GM18907 (cell line): Measurements from ENCODE around the gene ID1.
A peak's percentile ranks its signal among the peaks of the same experiment; 100 is the strongest.
"Not testable (repeated sequence)": the region's sequence is repeated elsewhere in the genome, so short reads cannot be mapped to it uniquely, and the experiment has no call there.

Experiments used
- ATAC-seq: cut with Tn5 transposase; IDR thresholded peaks from one replicate; pipeline ENCODE4 v1.9.1; 2021; ENCODE audit warnings: mild to moderate bottlenecking, moderate library complexity; ENCODE audit not compliant: unreplicated experiment

ID1 gene

DNA sequence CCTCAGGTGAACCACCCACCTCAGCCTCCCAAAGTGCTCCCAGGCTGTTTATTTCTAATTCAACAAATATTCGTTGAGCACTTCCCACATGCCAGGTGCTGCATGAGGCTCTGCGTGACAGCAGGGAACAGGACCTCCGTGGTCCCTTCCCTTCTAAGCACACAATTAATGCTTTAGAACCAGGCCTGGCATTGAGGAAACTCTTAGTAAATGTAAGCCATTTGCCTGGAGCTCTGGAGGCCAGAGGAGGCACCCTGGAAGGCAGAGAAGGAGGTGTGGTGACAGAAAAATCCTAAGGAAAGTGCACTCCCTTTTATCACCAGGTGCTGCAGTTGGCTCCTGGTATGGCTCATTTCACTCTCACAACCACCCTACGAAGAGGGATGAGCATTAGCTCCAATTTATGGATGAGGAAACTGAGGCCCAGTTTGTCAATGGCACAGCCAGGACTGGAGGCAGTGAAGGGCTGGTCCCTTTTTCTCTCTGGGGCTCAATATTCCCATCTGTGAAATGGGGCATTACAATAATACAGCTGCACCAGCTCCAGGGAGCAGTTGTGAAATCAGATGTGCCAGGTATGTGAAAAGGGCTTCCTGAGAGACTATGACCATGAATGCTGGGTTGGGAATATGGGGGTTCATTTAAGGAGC lies 8.1 kb upstream of the ID1 start:
- no peak for ATAC-seq

DNA sequence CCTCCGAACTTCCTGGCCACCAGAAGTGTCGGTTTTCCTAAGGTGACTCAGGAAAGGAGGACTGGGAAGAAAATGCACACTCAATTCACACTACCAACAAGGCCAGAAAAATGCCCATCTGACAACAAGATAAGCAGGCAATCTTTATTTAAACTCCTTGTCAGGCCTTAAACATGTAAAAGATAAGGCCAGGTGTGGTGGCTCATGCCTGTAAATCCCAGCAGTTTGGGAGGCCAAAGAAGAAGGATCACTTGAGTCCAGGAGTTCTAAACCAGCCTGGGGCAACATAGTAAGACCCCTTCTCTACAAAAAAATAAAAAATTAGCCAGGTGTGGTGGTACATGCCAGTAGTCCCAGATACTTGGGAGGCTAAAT lies 7.6 kb upstream of the ID1 start:
- no peak for ATAC-seq

DNA sequence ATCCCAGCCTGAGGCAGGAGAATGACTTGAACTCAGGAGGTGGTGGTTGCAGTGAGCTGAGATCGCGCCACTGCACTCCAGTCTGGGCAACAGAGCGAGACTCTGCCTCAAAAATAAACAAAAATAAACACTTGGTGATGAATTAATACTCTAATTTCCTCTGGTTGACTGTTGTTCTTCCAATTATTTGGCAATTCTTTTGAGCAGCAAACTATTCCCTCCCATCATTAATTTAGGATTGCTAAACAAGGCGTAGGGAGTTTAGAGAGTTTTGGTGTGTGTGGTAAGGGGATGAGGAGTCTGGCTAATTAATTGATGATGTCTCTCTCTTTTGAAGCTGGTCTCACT lies 2.7 kb upstream of the ID1 start:
- no peak for ATAC-seq

DNA sequence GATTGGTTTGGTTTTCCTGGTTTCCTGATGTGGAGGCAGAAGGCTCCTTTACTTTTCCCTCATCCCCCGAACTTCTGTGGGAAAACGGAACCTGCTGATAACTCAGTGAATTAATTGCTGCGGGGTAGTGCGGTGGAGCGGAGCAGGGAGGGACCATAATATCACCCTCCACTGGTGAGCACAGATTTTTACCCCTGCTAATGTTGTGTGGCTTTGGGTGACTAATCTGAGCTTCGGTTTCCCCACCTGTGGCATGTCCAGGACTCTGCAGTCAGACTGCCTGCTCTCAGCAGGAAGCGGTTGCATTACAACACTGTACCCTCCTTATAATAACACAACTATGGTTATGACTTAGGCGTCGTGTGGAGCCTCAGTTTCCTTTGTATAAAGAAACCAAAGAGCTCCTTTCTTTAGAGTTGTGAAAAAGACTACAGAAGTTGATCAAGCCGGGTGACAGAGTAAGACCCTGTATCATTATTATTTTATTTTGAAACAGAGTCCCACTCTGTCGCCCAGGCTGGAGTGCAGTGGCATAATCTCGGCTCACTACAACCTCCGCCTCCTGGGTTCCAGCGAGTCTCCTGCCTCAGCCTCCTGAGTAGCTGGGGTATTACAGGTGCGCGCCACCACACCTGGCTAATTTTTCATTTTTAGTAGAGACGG lies 2.2 kb upstream of the ID1 start:
- ATAC-seq = peak; percentile 68

DNA sequence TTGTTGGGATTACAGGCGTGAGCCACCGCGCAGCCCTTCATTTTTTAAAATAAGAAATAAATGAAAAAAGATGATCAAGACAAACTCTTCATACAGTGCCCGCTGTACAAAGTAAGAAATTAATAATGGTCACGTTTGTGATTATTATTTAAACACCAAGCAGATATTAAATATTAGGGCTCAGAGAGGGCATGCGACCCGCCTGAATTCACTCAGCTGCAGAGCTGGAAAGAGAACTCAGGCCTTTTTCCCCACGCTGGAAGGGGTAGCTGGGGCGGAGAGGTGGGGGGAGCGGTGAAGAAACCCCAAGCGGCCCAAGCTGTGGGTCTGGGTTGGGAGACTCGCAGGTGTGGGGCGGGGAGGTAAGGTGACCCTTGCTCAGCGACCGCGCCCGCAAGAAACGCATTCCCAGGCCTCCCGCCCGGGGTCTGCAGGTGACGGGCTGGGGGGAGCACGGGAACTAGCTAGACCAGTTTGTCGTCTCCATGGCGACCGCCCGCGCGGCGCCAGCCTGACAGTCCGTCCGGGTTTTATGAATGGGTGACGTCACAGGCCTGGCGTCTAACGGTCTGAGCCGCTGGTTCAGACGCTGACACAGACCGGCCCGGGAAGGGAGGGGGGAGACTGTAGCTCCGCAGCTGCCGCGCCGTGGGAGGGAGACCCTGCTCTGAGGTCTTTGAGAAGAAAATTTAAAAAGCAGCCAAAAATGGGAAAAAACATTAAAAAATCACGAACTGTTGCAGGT lies 1.1 kb upstream of the ID1 start:
- ATAC-seq = peak; percentile 44

DNA sequence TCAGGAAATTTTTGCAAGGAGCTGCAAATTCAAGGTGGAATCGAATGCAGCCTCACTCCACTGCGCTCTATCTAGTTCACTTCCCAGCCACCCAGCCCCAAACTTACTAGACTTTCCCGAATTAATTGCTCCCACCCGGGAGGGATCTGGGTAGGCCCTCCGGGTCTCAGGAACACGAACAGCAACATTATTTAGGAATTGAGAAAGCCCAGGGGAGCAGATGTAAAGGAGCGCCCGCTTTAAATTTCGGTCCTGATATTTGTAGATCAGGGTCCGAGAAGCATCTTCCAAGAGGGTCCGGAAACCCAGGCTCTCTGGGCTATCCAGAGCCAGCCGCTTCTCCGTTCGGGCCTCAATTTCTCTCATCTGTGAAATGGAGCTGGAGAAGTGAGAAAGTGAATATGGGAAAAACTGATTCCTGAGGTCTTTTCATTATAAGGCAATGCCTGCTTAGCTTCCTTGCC lies 490 bp upstream of the ID1 start:
- ATAC-seq = peak; percentile 7

DNA sequence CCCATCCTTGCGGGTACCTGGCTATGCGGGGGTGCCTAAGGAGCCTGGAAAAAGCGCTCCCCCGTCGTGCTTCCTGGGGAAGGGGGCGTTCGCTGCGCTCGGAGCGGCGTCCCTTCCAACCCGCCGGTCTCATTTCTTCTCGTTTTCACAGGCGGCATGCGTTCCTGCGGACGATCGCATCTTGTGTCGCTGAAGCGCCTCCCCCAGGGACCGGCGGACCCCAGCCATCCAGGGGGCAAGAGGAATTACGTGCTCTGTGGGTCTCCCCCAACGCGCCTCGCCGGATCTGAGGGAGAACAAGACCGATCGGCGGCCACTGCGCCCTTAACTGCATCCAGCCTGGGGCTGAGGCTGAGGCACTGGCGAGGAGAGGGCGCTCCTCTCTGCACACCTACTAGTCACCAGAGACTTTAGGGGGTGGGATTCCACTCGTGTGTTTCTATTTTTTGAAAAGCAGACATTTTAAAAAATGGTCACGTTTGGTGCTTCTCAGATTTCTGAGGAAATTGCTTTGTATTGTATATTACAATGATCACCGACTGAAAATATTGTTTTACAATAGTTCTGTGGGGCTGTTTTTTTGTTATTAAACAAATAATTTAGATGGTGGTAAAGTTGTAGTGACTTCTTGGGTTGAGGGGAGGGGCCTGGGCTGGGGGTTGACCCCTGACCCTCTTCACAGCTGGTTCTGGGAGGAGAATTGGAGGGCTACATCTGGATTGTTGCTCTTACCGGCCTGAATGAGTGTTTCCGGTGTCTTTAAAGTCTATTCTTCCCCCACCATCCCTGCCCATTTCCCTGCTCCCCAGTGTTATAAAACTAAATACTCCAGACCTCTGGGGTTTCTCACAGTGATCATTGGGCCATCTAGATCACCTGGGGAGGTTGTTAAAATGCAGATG lies 1.1 kb downstream of the ID1 start:
- ATAC-seq = no peak

DNA sequence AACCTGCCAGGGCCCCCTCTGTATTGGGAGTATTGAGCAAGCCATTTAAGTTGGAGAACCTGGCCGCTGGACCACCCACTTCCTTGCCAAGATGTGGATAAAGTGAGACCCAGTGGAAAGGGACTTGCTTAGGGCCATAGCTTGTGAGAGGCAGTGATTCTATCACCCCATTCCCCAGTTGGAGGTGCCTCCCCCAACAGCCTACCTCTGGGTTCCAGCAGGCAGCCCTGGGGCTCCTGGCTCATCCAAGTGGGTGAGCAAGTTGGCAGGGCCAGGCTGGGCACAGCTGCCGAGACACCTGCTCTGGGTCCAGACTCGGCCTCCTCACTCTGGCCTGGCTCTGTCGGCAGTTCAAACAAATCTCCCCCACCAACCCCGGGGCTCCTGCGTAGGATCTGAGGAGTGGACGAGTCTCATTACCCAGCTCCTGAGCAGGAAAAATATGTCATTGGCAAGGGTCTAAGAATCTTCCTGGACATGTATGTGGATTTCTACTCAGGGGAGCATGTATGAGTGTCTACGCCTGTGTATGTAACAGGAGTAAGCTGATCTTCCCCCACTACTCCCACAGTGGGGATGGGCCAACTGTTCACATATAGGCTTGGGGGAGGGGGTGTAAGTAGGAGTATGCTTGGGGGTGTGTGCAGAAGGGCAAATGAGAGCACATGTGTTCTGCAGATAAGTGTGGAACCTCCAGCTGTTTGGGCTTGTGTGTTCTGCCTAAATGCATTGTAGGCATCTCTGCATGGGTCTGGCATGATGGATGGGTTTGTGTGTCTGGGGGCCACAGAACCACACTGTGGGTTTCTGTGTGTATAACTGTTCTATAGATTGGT lies 1.9 kb downstream of the ID1 start:
- no peak for ATAC-seq

DNA sequence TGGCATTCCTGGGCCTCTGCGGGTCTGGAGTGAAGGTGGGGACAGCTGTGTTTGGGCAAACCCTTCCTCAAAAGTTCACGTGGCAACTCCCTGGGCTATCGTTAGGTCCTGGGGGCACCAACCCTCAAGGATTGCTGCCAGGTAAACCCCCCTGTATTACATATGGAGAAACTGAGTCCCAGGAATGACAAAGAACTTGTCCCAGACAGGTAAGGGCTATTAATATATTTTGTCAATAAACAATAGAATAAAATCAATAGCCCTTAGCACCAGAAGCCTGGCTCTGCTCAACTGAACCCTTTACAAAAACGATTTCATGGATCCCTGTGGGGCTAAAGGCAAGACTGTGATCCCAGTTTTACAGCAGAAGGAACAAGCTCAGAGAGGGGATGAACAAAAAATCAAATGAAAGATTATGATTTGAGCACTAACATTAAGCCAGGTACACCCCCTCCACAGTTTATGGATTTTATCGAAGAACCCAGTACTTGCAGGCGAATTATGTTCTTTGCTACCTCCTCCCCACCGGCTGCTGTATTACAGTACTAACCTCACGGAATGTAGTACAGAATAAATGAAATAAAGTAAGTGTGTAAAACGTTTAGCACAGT lies 2.7 kb downstream of the ID1 start:
- ATAC-seq = no peak

DNA sequence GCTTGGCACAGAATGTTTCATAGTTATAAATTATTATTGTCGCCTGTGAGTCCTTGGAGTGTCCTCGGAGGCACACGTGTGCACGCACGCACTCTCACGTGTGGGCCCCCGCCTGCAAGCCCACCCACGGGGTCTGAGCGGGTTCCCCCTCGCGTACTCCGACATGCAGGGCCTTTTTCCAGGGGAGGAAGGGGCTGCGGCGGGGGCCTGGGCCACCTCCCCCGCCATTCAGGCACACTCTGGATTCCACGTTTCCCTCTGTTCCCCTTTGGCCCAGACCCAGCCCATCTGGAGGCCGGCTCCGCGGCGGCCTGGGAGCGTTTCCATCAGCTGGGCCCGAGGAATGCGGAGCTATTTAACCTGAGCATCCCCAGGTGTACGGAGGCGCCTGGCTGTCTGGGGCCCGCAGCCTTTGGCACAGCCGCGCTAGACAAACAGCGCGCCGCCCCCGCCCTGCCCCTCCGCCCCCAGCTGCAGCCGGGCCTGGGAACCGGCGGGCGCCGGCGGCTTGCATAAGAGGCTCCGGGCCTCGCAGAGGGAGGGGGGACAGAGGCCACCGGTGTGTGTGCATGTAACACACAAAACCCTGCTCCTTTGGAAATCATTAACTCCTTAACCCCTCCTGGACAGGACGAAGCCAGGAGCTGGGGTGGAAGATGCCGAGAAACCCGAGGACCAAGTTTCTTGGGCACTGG lies 3.3 kb downstream of the ID1 start:
- no peak for ATAC-seq

DNA sequence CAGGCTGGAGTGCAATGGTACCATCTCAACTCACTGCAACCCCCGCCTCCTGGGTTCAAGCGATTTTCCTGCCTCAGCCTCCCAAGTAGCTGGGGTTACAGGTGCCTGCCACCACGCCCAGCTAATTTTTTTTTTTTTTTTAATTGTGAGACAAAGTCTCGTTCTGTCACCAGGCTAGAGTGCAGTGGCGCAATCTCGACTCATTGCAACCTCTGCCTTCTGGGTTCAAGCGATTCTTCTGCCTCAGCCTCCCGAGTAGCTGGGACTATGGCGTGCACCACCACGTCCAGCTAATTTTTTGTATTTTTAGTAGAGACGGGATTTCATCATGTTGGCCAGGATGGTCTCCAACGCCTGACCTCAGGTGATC lies 7.2 kb downstream of the ID1 start:
- ATAC-seq = not testable (repeated sequence)

DNA sequence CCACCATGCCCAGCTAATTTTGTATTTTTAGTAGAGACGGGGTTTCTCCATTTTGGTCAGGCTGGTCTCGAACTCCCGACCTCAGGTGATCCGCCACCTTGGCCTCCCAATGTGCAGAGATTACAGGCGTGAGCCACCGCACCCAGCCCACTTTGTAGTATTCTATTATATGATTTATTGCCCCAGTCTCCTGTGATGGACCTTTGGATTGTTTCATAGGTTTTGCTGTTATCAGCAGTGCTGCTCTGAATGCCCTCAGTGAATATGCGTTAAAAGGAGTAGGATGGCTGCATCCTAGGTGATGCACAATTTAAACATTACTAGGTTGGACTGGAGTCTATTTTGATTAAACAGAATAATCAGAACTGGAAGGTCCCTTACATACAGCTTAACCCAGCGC lies 10.3 kb downstream of the ID1 start:
- no peak for ATAC-seq

DNA sequence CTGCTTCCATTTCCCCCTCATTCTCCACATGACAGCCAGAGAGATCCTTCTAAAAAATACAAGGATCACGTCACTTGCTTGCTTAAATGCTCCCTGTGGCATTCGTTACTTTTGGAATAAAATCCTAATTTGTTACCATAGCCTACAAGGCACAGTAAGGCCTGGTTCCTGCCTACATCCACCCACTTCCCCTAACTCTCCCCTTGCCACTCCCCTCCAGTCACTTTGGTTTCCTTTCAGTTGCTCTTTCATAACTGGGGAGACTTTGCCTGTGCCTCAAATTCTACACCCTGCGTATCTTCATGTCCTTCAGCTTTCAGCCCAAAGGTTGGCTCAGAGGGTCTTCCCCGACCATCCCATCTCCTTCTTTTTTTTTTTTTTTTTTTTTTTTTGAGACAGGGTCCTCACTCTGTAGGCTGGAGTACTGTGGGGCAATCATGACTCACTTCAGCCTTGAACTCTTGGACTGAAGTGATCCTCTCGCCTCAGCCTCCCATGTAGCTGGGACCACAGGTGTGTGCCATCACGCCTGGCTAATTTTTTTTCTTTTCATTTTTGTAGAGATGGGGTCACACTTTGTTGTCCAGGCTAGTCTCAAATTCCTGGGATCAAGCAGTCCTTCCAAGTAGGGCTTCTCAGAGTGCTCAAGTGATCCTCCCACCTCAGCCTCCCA lies 12.5 kb downstream of the ID1 start:
- no peak for ATAC-seq

DNA sequence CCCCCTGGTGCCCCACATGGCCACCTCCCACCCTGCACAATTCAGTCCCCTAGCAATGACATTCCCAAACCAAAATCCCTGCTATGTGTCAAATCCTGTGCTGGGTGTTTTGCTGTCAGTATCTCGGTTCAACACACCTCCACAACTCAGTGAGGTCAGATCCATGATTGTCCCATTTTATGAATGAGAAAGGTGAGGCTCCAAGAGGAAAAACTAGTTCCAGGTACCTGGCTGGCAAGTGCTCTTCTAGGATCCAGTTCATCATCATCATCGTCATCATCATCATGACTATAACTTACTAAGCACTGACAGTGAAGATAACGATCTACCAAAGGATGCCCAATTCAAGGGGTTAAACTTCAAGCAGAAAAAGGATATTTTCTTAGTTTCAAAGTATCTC lies 15.2 kb downstream of the ID1 start:
- ATAC-seq = no peak

DNA sequence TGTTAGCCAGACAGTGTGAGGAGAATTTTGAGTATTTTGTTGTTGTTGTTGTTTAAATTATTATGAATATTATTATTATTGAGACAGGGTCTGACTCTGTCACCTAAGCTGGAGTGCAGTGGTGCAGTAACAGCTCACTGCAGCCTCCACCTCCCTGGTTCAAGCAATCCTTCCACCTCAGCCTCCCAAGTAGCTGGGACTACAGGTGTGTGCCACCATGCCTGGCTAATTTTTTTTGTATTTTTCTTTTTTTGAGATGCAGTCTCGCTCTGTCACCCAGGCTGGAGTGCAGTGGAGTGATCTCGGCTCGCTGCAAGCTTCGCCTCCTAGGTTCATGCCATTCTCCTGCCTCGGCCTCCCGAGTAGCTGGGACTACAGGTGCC lies 18.0 kb downstream of the ID1 start:
- not testable (repeated sequence) for ATAC-seq

DNA sequence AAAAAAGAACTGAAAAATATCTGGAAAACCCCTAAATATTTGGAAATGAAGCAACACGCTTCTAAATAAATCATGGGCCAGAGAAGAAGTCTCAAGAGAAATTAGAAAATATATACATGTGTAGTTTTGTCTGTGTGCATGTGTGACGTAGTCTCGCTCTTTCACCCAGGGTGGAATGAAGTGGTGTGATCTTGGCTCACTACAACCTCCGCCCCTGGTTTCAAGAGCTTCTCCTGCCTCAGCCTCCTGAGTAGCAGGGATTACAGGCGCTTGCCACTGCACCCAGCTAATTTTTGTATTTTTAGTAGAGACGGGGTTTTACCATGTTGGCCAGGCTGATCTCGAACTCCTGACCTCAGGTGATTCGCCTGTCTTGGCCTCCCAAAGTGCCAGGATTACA lies 21.4 kb downstream of the ID1 start:
- not testable (repeated sequence) for ATAC-seq

DNA sequence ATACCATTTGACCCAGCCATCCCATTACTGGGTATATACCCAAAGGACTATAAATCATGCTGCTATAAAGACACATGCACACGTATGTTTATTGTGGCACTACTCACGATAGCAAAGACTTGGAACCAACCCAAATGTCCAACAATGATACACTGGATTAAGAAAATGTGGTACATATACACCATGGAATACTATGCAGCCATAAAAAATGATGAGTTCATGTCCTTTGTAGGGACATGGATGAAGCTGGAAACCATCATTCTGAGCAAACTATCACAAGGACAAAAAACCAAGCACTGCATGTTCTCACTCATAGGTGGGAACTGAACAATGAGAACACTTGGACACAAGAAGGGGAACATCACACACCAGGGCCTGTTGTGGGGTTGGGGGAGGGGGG lies 23.0 kb downstream of the ID1 start:
- ATAC-seq = not testable (repeated sequence)

DNA sequence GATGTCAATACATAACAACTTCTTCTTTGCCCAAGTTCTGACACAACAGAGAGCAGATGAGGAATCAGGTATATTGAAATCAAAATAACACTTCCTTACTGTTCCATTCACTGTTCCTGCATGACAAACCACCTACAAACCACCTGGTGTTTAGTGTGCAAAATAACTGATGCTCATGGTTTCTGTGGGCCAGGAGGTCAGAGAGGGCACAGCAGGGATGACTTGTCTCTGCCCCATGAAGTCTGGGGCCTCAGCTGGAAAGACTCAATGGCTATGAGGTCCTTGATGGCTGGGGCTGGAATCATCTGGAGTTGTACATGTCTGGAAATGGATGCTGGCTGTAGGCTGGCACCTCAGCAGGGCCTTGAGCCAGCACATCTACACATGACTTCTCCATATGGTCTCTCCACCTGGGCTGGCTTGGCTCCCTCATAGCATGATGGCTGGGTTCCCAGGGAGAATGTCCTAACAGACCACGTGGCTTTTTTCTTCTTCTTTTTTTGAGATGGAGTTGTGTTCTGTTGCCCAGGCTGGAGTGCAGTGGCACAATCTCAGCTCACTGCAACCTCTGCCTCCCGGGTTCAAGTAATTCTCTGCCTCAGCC lies 25.2 kb downstream of the ID1 start:
- ATAC-seq = no peak
